ENCODE data around the gene IL2RA. TPM values are rescaled to one million over a fixed set of nuclear protein-coding genes. Genes with fewer than 3 reads are reported as not detected.
A peak's percentile ranks its signal among the peaks of the same experiment; 100 is the strongest.

Gene IL2RA
- total and polyA plus RNA-seq, 9 of the 15 experiments (the other 6 are each of a cell fraction or from before 2014, with no cell fraction given): 0.95 TPM; not detected in 8

DNA sequence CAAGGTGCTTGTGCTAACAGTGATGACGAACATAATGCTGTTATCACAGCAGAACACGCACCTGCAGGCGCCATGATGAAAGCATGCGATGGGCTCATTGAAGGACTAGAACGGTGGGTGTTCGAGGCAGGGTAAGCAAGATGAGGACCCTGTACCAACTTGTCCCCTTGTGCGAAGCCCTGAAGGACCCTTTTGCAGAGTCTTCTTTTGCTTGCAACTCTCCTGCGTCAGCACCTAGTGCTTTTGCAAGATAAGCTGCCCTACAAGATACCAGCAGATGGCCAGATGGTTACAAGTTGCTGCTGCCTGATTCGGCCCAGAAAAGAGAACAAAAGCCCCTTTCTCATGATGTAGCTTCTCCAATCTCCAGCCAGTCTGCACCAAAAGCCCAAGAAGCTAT is 80.6 kb downstream of the IL2RA start:
- no peaks in the 10 kb centered on the region for H3K27me3 ChIP-seq (ENCODE audit: control insufficient read depth in 2 of 2, insufficient read depth in 2 of 2, low read length in 2 of 2)
- peaks cover 12% of the 10 kb centered on the region for H3K79me2 ChIP-seq (ENCODE audit: control insufficient read depth, insufficient read depth, low read length)
- H3K36me3 ChIP-seq (ENCODE audit: control insufficient read depth, insufficient read depth, low read length): no peaks in the 10 kb centered on the region
- no peaks in the 10 kb centered on the region for H4K20me1 ChIP-seq (replicated peaks; ENCODE audit: control insufficient read depth, insufficient read depth, low read length)
- intact Hi-C loops (cut with micrococcal nuclease): no loop called here
- no peak overlapping the region; the same call in 2 of the 3 replicates for H3K27ac ChIP-seq (ENCODE audit: extremely low read depth, low read depth, low read length)
- H3K9me3 ChIP-seq (replicated peaks; ENCODE audit: control insufficient read depth, insufficient read depth, low read depth, low read length): no peaks in the 10 kb centered on the region
- ChIA-PET POLR2A (interaction anchor here (1.3 kb wide), 1 partner anchor 20 kb away, joined by 3 read pairs; no protein-coding TSS in a partner anchor), CTCF (ENCODE audit: low intra/inter-chr PET ratio) (no interaction called here)
- H3K9me1 ChIP-seq (ENCODE audit: control insufficient read depth, insufficient read depth, low read length): no peaks in the 10 kb centered on the region
- H3K4me2 ChIP-seq (ENCODE audit: insufficient read depth, low read length): peak overlapping the region; percentile 80
- DNase-seq (ENCODE audit: extremely low read depth in 1 of 4, low spot score in 3 of 4): peak in 3 of 4 experiments; percentile 28 to 64 (median 46)
- H3K4me3 ChIP-seq: no peak overlapping the region
- 2% methylated on average over 9 of the region's 9 CpGs for WGBS (ENCODE audit: insufficient coverage, low coverage, missing lambda C conversion rate)
- FAIRE-seq: peak; percentile 72
- in situ Hi-C loops (cut with MboI): no loop called here
- no peak overlapping the region; a peak in 1 of 4 replicates for H3K9ac ChIP-seq (ENCODE audit: insufficient read depth in 1 of 2, low read depth in 2 of 2, low read length in 2 of 2)
- no TSS peak for BruUV-seq (replicated peaks)
- no peak for ATAC-seq
- H3K4me1 ChIP-seq (replicated peaks in 1 of 2; ENCODE audit: control insufficient read depth in 2 of 2, insufficient read depth in 2 of 2, low read length in 2 of 2): peaks cover 12 to 25% of the 10 kb centered on the region in 2 experiments; a peak in 4 of 5 replicates
- H2AFZ ChIP-seq (ENCODE audit: low read depth, low read length): peak overlapping the region; percentile 44; the same call in 1 of the 2 replicates
- TF ChIP-seq, protein P1, sequence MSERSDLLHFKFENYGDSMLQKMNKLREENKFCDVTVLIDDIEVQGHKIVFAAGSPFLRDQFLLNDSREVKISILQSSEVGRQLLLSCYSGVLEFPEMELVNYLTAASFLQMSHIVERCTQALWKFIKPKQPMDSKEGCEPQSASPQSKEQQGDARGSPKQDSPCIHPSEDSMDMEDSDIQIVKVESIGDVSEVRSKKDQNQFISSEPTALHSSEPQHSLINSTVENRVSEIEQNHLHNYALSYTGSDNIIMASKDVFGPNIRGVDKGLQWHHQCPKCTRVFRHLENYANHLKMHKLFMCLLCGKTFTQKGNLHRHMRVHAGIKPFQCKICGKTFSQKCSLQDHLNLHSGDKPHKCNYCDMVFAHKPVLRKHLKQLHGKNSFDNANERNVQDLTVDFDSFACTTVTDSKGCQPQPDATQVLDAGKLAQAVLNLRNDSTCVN (CRISPR knock-in tag; IDR thresholded peaks at IDR 0.05): no peak
- TF ChIP-seq SIRT6 (IDR thresholded peaks at IDR 0.05; ENCODE audit: low read depth, low read length) (no peak), NFRKB (IDR thresholded peaks at IDR 0.05; ENCODE audit: low read depth) (no peak), ZNF134 (CRISPR knock-in tag; conservative IDR thresholded peaks at IDR 0.05) (no peak), MED1 (CRISPR knock-in tag; IDR thresholded peaks at IDR 0.05; ENCODE audit: borderline replicate concordance) (no peak), YBX1 (IDR thresholded peaks at IDR 0.05) (no peak), ZNF280B (CRISPR knock-in tag; IDR thresholded peaks at IDR 0.05) (no peak), HLTF (IDR thresholded peaks at IDR 0.05) (no peak), CHCHD3 (CRISPR knock-in tag; IDR thresholded peaks at IDR 0.05) (no peak), CC2D1A (IDR thresholded peaks at IDR 0.05) (peak; percentile 39; the same call in 1 of the 2 replicates), FOXA3 (CRISPR knock-in tag; conservative IDR thresholded peaks at IDR 0.05 in 1 of 2, IDR thresholded peaks at IDR 0.05 in 1 of 2) (no peak), MCM2 (IDR thresholded peaks at IDR 0.05; ENCODE audit: low read depth) (no peak), KLF10 (CRISPR knock-in tag; IDR thresholded peaks at IDR 0.05) (no peak), ZNF639 (CRISPR knock-in tag; conservative IDR thresholded peaks at IDR 0.05 in 1 of 2, IDR thresholded peaks at IDR 0.05 in 1 of 2) (0 out of 4 replicates have a peak, but pooled peaks of 1 of the 2 experiments have one; percentile 41), CCAR2 (IDR thresholded peaks at IDR 0.05; ENCODE audit: low read depth, low read length) (no peak)
- TF ChIP-seq, protein P2, sequence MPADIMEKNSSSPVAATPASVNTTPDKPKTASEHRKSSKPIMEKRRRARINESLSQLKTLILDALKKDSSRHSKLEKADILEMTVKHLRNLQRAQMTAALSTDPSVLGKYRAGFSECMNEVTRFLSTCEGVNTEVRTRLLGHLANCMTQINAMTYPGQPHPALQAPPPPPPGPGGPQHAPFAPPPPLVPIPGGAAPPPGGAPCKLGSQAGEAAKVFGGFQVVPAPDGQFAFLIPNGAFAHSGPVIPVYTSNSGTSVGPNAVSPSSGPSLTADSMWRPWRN (IDR thresholded peaks at IDR 0.05; ENCODE audit: low read depth): no peak
- TF ChIP-seq, protein P3, sequence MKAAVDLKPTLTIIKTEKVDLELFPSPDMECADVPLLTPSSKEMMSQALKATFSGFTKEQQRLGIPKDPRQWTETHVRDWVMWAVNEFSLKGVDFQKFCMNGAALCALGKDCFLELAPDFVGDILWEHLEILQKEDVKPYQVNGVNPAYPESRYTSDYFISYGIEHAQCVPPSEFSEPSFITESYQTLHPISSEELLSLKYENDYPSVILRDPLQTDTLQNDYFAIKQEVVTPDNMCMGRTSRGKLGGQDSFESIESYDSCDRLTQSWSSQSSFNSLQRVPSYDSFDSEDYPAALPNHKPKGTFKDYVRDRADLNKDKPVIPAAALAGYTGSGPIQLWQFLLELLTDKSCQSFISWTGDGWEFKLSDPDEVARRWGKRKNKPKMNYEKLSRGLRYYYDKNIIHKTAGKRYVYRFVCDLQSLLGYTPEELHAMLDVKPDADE (conservative IDR thresholded peaks at IDR 0.05; ENCODE audit: control insufficient read depth, low read depth, low read length): no peak
